H1 (cell line): ENCODE measurements around the gene SLC6A18.

Experiments used
- ATF2 ChIP-seq: IDR thresholded peaks from 2 replicates; pipeline ENCODE4 v1.6.1; 2012; ENCODE audit warnings: low read length, inconsistent platforms
- ATF3 ChIP-seq: IDR thresholded peaks from 2 replicates; pipeline ENCODE4 v1.6.1; 2011; ENCODE audit warnings: low read depth, mild to moderate bottlenecking, low read length; ENCODE audit not compliant: insufficient read depth
- CBX8 ChIP-seq: fragments of 300-800, 300-1000 bp; sonication (generic); IDR thresholded peaks from 2 replicates; pipeline ENCODE4 v1.7.1; 2016; ENCODE audit warnings: low read depth, low read length, borderline replicate concordance
- CEBPB ChIP-seq: IDR thresholded peaks from 2 replicates; pipeline ENCODE4 v1.6.1; 2012; ENCODE audit warnings: low read depth, low read length
- CTCF ChIP-seq, 3 experiments: IDR thresholded peaks; 1 replicate in 2 of 3; 2 replicates in 1 of 3; pipeline versions ENCODE4 v1.5.1 to v1.6.1; 2011; ENCODE audit warnings: low read length in 3 of 3, mild to moderate bottlenecking in 3 of 3, inconsistent platforms in 2 of 3, low read depth in 1 of 3, moderate library complexity in 1 of 3; ENCODE audit not compliant: insufficient read depth in 1 of 3; ENCODE audit errors: control extremely low read depth in 1 of 3
- JUN ChIP-seq: IDR thresholded peaks from 2 replicates; pipeline ENCODE4 v1.6.1; 2011; ENCODE audit warnings: low read depth, mild to moderate bottlenecking, improper control_type of control experiment, low read length
- JUND ChIP-seq: IDR thresholded peaks from 2 replicates; pipeline ENCODE4 v1.6.1; 2011; ENCODE audit warnings: mild to moderate bottlenecking, improper control_type of control experiment, low read length
- KDM5A ChIP-seq: fragments of 200-600 bp; IDR thresholded peaks from 2 replicates; pipeline ENCODE4 v1.7.1; 2012; ENCODE audit warnings: mild to moderate bottlenecking, low read length, inconsistent platforms, mixed read lengths
- MAFK ChIP-seq: IDR thresholded peaks from 2 replicates; pipeline ENCODE4 v1.6.1; 2012; ENCODE audit warnings: low read depth, mild to moderate bottlenecking, improper control_type of control experiment, low read length
- POLR2A ChIP-seq, 2 experiments: IDR thresholded peaks; 1 replicate in 1 of 2; 2 replicates in 1 of 2; pipeline ENCODE4 v1.6.1; 2011; ENCODE audit warnings: low read depth in 2 of 2, low read length in 2 of 2, mild to moderate bottlenecking in 2 of 2; ENCODE audit errors: control extremely low read depth in 1 of 2
- RAD21 ChIP-seq, 2 experiments: IDR thresholded peaks in 1 of 2; conservative IDR thresholded peaks in 1 of 2; 2 replicates each; pipeline ENCODE4 v1.6.1; 2011; ENCODE audit warnings: low read depth in 2 of 2, low read length in 2 of 2, improper control_type of control experiment in 1 of 2, inconsistent platforms in 1 of 2, mild to moderate bottlenecking in 1 of 2, moderate library complexity in 1 of 2
- SUZ12 ChIP-seq: fragments of 200-600 bp; sonication (generic); IDR thresholded peaks from 2 replicates; pipeline ENCODE4 v1.6.1; 2012; ENCODE audit warnings: mild to moderate bottlenecking, inconsistent platforms, low read length, moderate library complexity, mixed read lengths
- TAF1 ChIP-seq: IDR thresholded peaks from 2 replicates; pipeline ENCODE4 v1.6.1; 2011; ENCODE audit warnings: mild to moderate bottlenecking, low read depth, low read length
- TCF12 ChIP-seq: IDR thresholded peaks from 2 replicates; pipeline ENCODE4 v1.6.1; 2011; ENCODE audit warnings: low read depth, mild to moderate bottlenecking, low read length

- no peak for TF ChIP-seq TAF1
- no peak for TF ChIP-seq POLR2A (IDR thresholded peaks at IDR 0.05; ENCODE audit: control extremely low read depth in 1 of 2, low read depth in 2 of 2, low read length in 2 of 2)
- no peak for TF ChIP-seq JUND
- TF ChIP-seq ATF2 = no peak
- no peak for TF ChIP-seq SUZ12
- no peak for TF ChIP-seq TCF12
- no peak for TF ChIP-seq CTCF (IDR thresholded peaks at IDR 0.05; ENCODE audit: control extremely low read depth in 1 of 3, insufficient read depth in 1 of 3, low read depth in 1 of 3, low read length in 3 of 3)
- TF ChIP-seq KDM5A = no peak
- TF ChIP-seq MAFK = no peak
- TF ChIP-seq RAD21 (IDR thresholded peaks at IDR 0.05 in 1 of 2, conservative IDR thresholded peaks at IDR 0.05 in 1 of 2; ENCODE audit: low read depth in 2 of 2, low read length in 2 of 2) = no peak
- no peak for TF ChIP-seq ATF3
- TF ChIP-seq CEBPB = no peak
- TF ChIP-seq CBX8 = no peak
- TF ChIP-seq JUN = no peak
These were observed 68.4 kb downstream of the SLC6A18 start for GRCh38 chr5:1293416-1294205.
